Neural cell (in vitro differentiated cells): ENCODE data around the gene NTMT1. TPM values are rescaled to one million over a fixed set of nuclear protein-coding genes. Genes with fewer than 3 reads are reported as not detected.

Experiments used
- H2AFZ ChIP-seq: fragments of 200-600, 300-800 bp; sonication (generic), shearing (Covaris generic); 2 replicates; pipeline ENCODE4 v1.6.0; 2014; ENCODE audit warnings: low read depth, mild to moderate bottlenecking, antibody characterized with exemption, low read length, moderate library complexity
- H3F3A ChIP-seq: fragments of 200-600 bp; shearing (Covaris generic); 2 replicates; pipeline ENCODE4 v1.6.1; 2016; ENCODE audit warnings: mild to moderate bottlenecking, moderate library complexity, mixed read lengths, antibody characterized with exemption, low read length; ENCODE audit not compliant: insufficient read depth, poor library complexity, severe bottlenecking
- H3K27ac ChIP-seq: fragments of 200-600, 300-800 bp; sonication (generic), shearing (Covaris generic); 2 replicates; pipeline ENCODE4 v1.5.1; 2014; ENCODE audit warnings: mild to moderate bottlenecking, low read length, moderate library complexity
- H3K27me3 ChIP-seq: fragments of 300-800, 200-600 bp; sonication (generic), shearing (Covaris generic); 2 replicates; pipeline ENCODE4 v1.6.0; 2014; ENCODE audit warnings: mild to moderate bottlenecking, low read depth, low read length, moderate library complexity; ENCODE audit not compliant: insufficient read depth
- H3K36me3 ChIP-seq: fragments of 300-800, 200-600 bp; sonication (generic), shearing (Covaris generic); 2 replicates; pipeline ENCODE4 v1.5.1; 2014; ENCODE audit warnings: mild to moderate bottlenecking, antibody characterized with exemption, low read length, moderate library complexity; ENCODE audit not compliant: insufficient read depth
- H3K4me2 ChIP-seq: fragments of 300-800, 200-600 bp; sonication (generic), shearing (Covaris generic); 2 replicates; pipeline ENCODE4 v1.6.0; 2014; ENCODE audit warnings: mild to moderate bottlenecking, low read length
- H3K4me3 ChIP-seq: fragments of 300-800, 200-600 bp; sonication (generic), shearing (Covaris generic); 2 replicates; pipeline ENCODE4 v1.5.1; 2014; ENCODE audit warnings: mild to moderate bottlenecking, low read length, moderate library complexity
- H3K79me2 ChIP-seq: fragments of 200-600 bp; shearing (Covaris generic); replicated peaks from 2 replicates; pipeline ENCODE4 v1.6.0; 2014; ENCODE audit warnings: mild to moderate bottlenecking, low read length, moderate library complexity; ENCODE audit not compliant: insufficient read depth
- H3K9ac ChIP-seq: fragments of 300-800, 200-600 bp; sonication (generic), shearing (Covaris generic); 2 replicates; pipeline ENCODE4 v1.6.1; 2016; ENCODE audit warnings: mild to moderate bottlenecking, low read length, mixed read lengths
- H3K9me2 ChIP-seq: fragments of 200-600 bp; shearing (Covaris generic); 2 replicates; pipeline ENCODE4 v1.6.1; 2016; ENCODE audit warnings: mild to moderate bottlenecking, low read length, mixed read lengths; ENCODE audit not compliant: insufficient read depth
- H3K9me3 ChIP-seq: fragments of 200-600, 300-800 bp; sonication (generic), shearing (Covaris generic); 2 replicates; pipeline ENCODE4 v1.6.1; 2016; ENCODE audit warnings: mild to moderate bottlenecking, mixed run types, low read length, moderate library complexity, mixed read lengths
- H4K20me1 ChIP-seq: fragments of 200-600 bp; shearing (Covaris generic); 2 replicates; pipeline ENCODE4 v1.6.1; 2016; ENCODE audit warnings: mild to moderate bottlenecking, mixed run types; ENCODE audit not compliant: insufficient read depth
- EP300 ChIP-seq: fragments of 450-650 bp; conservative IDR thresholded peaks from 2 replicates; pipeline ENCODE4 v1.6.1; 2014; ENCODE audit warnings: antibody characterized with exemption, mild to moderate bottlenecking, moderate library complexity; ENCODE audit not compliant: poor library complexity, severe bottlenecking
- EZH2 ChIP-seq: fragments of 200-600, 300-800 bp; shearing (Covaris generic), sonication (generic); IDR thresholded peaks from 2 replicates; pipeline ENCODE4 v1.6.1; 2014; ENCODE audit warnings: antibody characterized with exemption, low read length, borderline replicate concordance, mild to moderate bottlenecking; ENCODE audit not compliant: insufficient read depth, poor library complexity, severe bottlenecking
- MXI1 ChIP-seq: fragments of 450-650 bp; conservative IDR thresholded peaks from 2 replicates; pipeline ENCODE4 v1.6.1; 2014; ENCODE audit warnings: antibody characterized with exemption, mild to moderate bottlenecking; ENCODE audit not compliant: poor library complexity, severe bottlenecking
- POLR2AphosphoS5 ChIP-seq: IDR thresholded peaks from 2 replicates; pipeline ENCODE4 v1.6.1; 2012
- RAD21 ChIP-seq: fragments of 450-650 bp; conservative IDR thresholded peaks from 2 replicates; pipeline ENCODE4 v1.6.1; 2014; ENCODE audit warnings: antibody characterized with exemption, mild to moderate bottlenecking, moderate library complexity
- SMC3 ChIP-seq: fragments of 450-650 bp; conservative IDR thresholded peaks from 2 replicates; pipeline ENCODE4 v1.6.1; 2014; ENCODE audit warnings: antibody characterized with exemption, mild to moderate bottlenecking, moderate library complexity; ENCODE audit not compliant: poor library complexity
- TAF1 ChIP-seq: IDR thresholded peaks from 2 replicates; pipeline ENCODE4 v1.6.1; 2012; ENCODE audit warnings: low read depth
- polyA plus RNA-seq: library from polyadenylated mRNA; depleted of rRNA; stranded (reverse); fragments of >200 nt; gene quantifications from 2 replicates; pipeline ENCODE4 v1.2.3, GENCODE V29; 2014
- TF ChIP-seq, protein P1 (sequence below): IDR thresholded peaks from 2 replicates; pipeline ENCODE4 v1.6.1; 2012; ENCODE audit warnings: borderline replicate concordance
- TF ChIP-seq, protein P2 (sequence below): fragments of 450-650 bp; IDR thresholded peaks from 2 replicates; pipeline ENCODE4 v1.5.1; 2014; ENCODE audit warnings: antibody characterized with exemption, mild to moderate bottlenecking, moderate library complexity; ENCODE audit not compliant: poor library complexity, severe bottlenecking

Gene NTMT1
- polyA plus RNA-seq, 1 donor from 2014 or later, result 35.9 TPM

DNA sequence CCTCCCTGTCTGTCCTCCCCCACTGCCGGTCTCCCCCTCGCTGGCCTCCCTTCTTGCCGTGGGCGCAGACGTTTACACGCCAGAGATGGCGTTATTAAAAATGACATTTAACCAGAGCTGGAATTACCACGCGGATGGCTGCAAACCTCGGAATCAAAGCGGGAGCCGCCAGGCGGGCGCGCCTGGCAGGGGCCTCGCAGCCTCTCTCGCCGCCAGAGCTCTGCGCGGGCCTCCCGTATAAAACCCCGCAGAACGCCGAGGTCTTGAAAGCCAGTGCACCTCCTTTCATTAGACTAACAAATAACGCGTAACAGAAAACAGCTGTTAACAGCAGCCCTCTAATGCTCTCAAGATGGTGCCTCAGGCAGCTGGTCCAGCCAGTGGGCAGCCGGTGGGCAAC lies 49.7 kb downstream of the NTMT1 start:
- Histone ChIP-seq H3K4me2 (no peak overlapping the region), H3K79me2 (no peaks in the 10 kb centered on the region), H3K9ac (no peak overlapping the region), H2AFZ (no peak overlapping the region), H4K20me1 (no peaks in the 10 kb centered on the region), H3K27ac (no peak overlapping the region), H3K9me3 (no peaks in the 10 kb centered on the region), H3K36me3 (no peaks in the 10 kb centered on the region), H3F3A (no peaks in the 10 kb centered on the region), H3K4me3 (no peak overlapping the region), H3K9me2 (no peaks in the 10 kb centered on the region), H3K27me3 (no peaks in the 10 kb centered on the region)
- TF ChIP-seq EZH2 (no peak), SMC3 (no peak), RAD21 (no peak), TAF1 (no peak), EP300 (no peak), MXI1 (no peak)
- TF ChIP-seq, protein P1, sequence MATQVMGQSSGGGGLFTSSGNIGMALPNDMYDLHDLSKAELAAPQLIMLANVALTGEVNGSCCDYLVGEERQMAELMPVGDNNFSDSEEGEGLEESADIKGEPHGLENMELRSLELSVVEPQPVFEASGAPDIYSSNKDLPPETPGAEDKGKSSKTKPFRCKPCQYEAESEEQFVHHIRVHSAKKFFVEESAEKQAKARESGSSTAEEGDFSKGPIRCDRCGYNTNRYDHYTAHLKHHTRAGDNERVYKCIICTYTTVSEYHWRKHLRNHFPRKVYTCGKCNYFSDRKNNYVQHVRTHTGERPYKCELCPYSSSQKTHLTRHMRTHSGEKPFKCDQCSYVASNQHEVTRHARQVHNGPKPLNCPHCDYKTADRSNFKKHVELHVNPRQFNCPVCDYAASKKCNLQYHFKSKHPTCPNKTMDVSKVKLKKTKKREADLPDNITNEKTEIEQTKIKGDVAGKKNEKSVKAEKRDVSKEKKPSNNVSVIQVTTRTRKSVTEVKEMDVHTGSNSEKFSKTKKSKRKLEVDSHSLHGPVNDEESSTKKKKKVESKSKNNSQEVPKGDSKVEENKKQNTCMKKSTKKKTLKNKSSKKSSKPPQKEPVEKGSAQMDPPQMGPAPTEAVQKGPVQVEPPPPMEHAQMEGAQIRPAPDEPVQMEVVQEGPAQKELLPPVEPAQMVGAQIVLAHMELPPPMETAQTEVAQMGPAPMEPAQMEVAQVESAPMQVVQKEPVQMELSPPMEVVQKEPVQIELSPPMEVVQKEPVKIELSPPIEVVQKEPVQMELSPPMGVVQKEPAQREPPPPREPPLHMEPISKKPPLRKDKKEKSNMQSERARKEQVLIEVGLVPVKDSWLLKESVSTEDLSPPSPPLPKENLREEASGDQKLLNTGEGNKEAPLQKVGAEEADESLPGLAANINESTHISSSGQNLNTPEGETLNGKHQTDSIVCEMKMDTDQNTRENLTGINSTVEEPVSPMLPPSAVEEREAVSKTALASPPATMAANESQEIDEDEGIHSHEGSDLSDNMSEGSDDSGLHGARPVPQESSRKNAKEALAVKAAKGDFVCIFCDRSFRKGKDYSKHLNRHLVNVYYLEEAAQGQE, result no peak

DNA sequence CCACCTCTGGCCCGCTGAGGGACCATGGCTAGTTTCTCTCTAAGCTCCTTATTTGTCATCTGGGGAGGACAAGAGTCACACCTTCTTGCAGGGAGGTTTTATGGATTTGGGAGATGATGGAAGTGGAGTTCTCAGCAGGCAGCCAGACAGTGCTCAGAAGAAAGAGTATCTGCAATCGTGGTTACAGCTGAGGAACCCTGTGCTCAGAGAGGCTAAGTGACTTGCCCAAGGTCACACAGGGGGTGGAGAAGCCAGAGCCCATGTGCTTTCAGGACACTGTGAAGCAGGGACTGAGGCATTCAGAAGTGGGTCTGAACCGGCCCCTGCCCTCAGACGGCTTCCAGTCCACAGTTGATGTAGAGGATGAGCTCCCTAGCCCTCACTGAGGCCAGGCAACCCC lies 50.3 kb downstream of the NTMT1 start:
- H2AFZ ChIP-seq, result no peak overlapping the region
- TF ChIP-seq, protein P1, result no peak
- TF ChIP-seq RAD21 (no peak), POLR2AphosphoS5 (no peak), MXI1 (no peak), TAF1 (no peak), EP300 (no peak), SMC3 (no peak), EZH2 (no peak)
- TF ChIP-seq, protein P2, sequence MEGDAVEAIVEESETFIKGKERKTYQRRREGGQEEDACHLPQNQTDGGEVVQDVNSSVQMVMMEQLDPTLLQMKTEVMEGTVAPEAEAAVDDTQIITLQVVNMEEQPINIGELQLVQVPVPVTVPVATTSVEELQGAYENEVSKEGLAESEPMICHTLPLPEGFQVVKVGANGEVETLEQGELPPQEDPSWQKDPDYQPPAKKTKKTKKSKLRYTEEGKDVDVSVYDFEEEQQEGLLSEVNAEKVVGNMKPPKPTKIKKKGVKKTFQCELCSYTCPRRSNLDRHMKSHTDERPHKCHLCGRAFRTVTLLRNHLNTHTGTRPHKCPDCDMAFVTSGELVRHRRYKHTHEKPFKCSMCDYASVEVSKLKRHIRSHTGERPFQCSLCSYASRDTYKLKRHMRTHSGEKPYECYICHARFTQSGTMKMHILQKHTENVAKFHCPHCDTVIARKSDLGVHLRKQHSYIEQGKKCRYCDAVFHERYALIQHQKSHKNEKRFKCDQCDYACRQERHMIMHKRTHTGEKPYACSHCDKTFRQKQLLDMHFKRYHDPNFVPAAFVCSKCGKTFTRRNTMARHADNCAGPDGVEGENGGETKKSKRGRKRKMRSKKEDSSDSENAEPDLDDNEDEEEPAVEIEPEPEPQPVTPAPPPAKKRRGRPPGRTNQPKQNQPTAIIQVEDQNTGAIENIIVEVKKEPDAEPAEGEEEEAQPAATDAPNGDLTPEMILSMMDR, result no peak
- H3K4me3 ChIP-seq, result no peak overlapping the region
- H3F3A ChIP-seq, result no peaks in the 10 kb centered on the region
- H3K27me3 ChIP-seq, result no peaks in the 10 kb centered on the region
- H4K20me1 ChIP-seq, result no peaks in the 10 kb centered on the region
- no peak overlapping the region for H3K4me2 ChIP-seq
- H3K9me3 ChIP-seq, result no peaks in the 10 kb centered on the region
- H3K79me2 ChIP-seq, result no peaks in the 10 kb centered on the region
- H3K36me3 ChIP-seq, result no peaks in the 10 kb centered on the region
- no peaks in the 10 kb centered on the region for H3K9me2 ChIP-seq
- H3K9ac ChIP-seq, result no peak overlapping the region
- no peak overlapping the region for H3K27ac ChIP-seq
